HEK293T (cell line): ENCODE measurements around the gene CLCA1.

ENCODE experiments used
- ARNT ChIP-seq: fragments of 450-650 bp; IDR thresholded peaks from 2 replicates; pipeline ENCODE4 v1.6.1; 2017; ENCODE audit warnings: mild to moderate bottlenecking
- FOXM1 ChIP-seq: fragments of 450-650 bp; IDR thresholded peaks from 2 replicates; pipeline ENCODE4 v1.6.1; 2017; ENCODE audit warnings: mild to moderate bottlenecking, borderline replicate concordance
- L3MBTL2 ChIP-seq: fragments of 450-650 bp; conservative IDR thresholded peaks from 2 replicates; pipeline ENCODE4 v1.6.1; 2016; ENCODE audit warnings: mild to moderate bottlenecking
- SP1 ChIP-seq: fragments of 450-650 bp; IDR thresholded peaks from 2 replicates; pipeline ENCODE4 v1.6.1; 2017
- TARDBP ChIP-seq: fragments of 450-650 bp; IDR thresholded peaks from 2 replicates; pipeline ENCODE4 v1.6.1; 2016

DNA sequence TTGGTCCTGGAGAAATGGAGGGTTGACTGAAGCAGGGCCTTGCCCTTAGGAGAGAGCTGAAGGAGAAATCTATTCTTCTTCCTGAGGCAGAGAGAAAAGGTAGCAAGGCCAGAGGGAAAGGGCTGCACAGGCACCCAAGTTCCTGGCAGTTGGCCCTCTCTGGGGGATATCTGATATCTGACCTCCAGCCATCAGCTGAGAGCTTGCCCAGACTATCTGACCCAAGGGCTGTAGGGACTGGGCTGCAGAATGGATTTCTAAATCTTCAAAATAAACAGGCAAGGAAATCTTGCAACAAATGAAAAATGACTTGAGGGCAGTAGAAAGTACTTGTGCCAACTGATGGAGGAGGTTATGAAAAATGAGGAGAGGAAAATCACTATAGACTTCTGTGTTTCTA lies 45.3 kb upstream of the CLCA1 start:
- TF ChIP-seq SP1 = no peak
- no peak for TF ChIP-seq FOXM1
- no peak for TF ChIP-seq TARDBP
- no peak for TF ChIP-seq L3MBTL2
- no peak for TF ChIP-seq ARNT
